Measurements from ENCODE around the gene SULT2B1.

- TF ChIP-seq CREB1 (IDR thresholded peaks at IDR 0.05; ENCODE audit: low read depth) (no peak), YY1 (IDR thresholded peaks at IDR 0.05; ENCODE audit: low read depth) (no peak)
- TF ChIP-seq, protein P1, sequence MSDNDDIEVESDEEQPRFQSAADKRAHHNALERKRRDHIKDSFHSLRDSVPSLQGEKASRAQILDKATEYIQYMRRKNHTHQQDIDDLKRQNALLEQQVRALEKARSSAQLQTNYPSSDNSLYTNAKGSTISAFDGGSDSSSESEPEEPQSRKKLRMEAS (IDR thresholded peaks at IDR 0.05) = no peak
Observed at GRCh38 chr19:48556825-48557224, 4.9 kb downstream of the SULT2B1 start.

Measured in Ishikawa (cell line).